GM13976 (cell line): Measurements from ENCODE around the gene MYO10.

Experiments used
- DNase-seq: peaks from one replicate; pipeline ENCODE4 v3.0.0; 2012; ENCODE audit warnings: low spot score
- CTCF ChIP-seq: IDR thresholded peaks from 2 replicates; pipeline ENCODE4 v1.5.1; 2012; ENCODE audit warnings: borderline replicate concordance, mild to moderate bottlenecking; ENCODE audit not compliant: insufficient read depth; ENCODE audit errors: extremely low read depth, missing control alignments, control extremely low read depth
- in situ Hi-C: fragments of 300-500 bp; cut with MboI; formaldehyde crosslinking; loops from one replicate; pipeline ENCODE4 v1.12.0; 2022; ENCODE audit warnings: low sequenced_read_pairs, mixed read lengths, inconsistent platforms; ENCODE audit not compliant: unreplicated experiment

MYO10 gene

GRCh38 chr5:16902846-16903245 lies 33.2 kb downstream of the MYO10 start:
- no peak for TF ChIP-seq CTCF
- DNase-seq = no peak
- in situ Hi-C loops = no loop called here

- in situ Hi-C loops = no loop called here
- DNase-seq = no peak
Observed at GRCh38 chr5:16901021-16901644, 35.0 kb downstream of the MYO10 start.

GRCh38 chr5:16899171-16899570 lies 36.9 kb downstream of the MYO10 start:
- TF ChIP-seq CTCF = no peak
- in situ Hi-C loops = no loop called here
- DNase-seq = no peak

More at GRCh38 chr5:16901021-16901644, 35.0 kb downstream of the MYO10 start:
- TF ChIP-seq CTCF = no peak

GRCh38 chr5:16897800-16898199 lies 38.3 kb downstream of the MYO10 start:
- in situ Hi-C loops = no loop called here
- no peak for DNase-seq
- TF ChIP-seq CTCF = no peak

- no peak for TF ChIP-seq CTCF
- no peak for DNase-seq
- in situ Hi-C loops = no loop called here
Observed at GRCh38 chr5:16897284-16897704, 38.8 kb downstream of the MYO10 start.

- TF ChIP-seq CTCF = no peak
- DNase-seq = no peak
- in situ Hi-C loops = no loop called here
Observed at GRCh38 chr5:16896767-16897166, 39.3 kb downstream of the MYO10 start.
